GM19328 (cell line): ENCODE measurements around the gene IFT22.
"Not testable (repeated sequence)": the region's sequence is repeated elsewhere in the genome, so short reads cannot be mapped to it uniquely, and the experiment has no call there.

Experiments
- ATAC-seq: cut with Tn5 transposase; IDR thresholded peaks from one replicate; pipeline ENCODE4 v1.9.1; 2021; ENCODE audit warnings: mild to moderate bottlenecking, moderate library complexity; ENCODE audit not compliant: unreplicated experiment

IFT22 gene

DNA sequence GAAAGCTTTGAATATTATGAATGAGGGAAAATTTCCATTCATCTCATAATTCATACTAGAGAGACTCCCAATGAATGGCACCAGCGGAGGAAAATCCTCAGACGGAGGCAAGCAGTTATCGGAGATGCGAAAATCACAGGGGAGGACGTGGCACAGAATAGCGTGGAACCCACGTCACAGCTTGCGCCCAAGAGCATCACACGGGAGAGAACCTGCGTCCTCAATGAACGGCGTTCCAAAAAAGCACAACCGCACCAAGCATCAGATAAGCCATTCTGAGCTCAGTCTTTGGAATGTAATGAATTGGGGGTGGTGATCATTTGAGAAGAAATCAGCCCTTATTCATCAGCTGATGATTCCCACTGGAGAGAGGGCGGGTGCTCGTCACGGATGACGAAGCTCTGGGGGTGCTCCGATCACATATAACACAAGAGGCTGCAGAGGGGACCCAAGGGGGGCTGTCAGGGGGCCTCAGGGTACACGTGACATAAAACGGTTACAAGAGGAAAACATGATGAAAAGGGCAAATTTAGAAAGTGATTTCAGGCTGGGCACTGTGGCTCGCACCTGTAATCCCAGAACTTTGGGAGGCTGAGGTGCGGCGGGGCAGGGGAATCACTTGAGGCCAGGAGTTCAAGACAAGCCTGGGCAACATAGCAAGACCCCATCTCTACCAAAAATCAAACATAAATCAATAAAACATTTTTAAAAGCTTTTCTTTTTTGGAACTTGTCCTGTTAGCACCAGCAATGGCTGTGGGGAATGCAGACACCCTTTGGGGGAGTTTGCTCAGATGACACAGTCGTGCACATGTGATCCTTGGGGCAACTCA, 42.9 kb downstream of the IFT22 start:
- no peak for ATAC-seq

DNA sequence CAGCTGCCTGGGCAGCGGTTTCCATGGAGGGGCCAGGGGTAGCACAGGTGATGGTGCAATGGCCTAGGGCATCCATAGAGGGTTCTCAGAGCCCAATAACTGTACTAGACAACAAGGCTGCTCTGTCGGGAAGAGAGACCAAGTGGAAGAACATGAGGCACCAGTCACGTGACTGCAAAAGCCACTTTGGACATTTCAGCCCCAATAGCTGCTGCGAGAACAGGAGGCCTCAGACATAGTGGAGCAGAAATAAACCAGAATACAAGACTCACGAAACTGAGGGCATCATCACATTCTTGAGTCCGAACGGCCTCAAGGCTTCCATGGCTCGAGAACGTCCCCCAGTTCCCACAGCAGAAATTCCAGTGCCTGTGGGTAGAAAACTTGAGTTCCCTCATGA, 44.5 kb downstream of the IFT22 start:
- ATAC-seq, result no peak

- ATAC-seq, result no peak
Measured at GRCh38 chr7:101273206-101273605, 48.4 kb downstream of the IFT22 start.

DNA sequence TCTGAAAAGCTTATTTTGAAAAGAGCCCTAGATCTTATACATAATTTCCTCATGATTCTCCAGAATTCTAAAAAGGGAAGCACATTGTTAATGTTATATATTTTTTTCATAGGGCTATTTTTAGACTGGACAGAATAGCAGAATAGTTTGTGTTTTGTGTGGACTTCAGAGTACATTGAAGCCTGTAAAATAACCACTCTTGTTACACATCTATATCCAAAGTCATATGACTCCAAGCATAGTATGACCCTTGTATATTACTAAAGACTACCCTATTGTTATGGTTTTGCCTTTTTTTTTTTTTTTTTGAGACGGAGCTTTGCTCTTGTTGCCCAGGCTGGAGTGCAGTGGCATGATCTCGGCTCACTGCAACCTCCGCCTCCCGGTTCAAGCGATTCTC, 50.6 kb downstream of the IFT22 start:
- ATAC-seq, result no peak

DNA sequence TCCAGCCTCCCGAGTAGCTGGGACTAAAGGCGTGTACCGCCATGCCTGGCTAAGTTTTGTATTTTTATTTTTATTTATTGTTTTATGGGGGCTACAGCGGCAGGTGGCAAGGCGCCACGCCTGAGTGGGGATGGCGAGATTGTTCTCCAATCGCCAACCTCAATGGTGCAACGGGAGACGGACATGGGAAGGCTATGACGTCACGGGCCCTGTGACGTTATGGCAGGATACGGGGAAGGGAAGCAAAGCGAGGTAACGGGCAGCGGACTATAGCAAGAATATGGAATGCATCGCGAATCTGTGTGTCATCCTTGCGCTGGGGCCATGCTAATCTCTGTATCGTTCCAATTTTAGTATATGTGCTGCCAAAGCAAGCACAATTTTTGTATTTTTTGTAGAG, 51.9 kb downstream of the IFT22 start:
- ATAC-seq, result no peak

- no peak for ATAC-seq
Measured at GRCh38 chr7:101265622-101266516, 55.7 kb downstream of the IFT22 start.

DNA sequence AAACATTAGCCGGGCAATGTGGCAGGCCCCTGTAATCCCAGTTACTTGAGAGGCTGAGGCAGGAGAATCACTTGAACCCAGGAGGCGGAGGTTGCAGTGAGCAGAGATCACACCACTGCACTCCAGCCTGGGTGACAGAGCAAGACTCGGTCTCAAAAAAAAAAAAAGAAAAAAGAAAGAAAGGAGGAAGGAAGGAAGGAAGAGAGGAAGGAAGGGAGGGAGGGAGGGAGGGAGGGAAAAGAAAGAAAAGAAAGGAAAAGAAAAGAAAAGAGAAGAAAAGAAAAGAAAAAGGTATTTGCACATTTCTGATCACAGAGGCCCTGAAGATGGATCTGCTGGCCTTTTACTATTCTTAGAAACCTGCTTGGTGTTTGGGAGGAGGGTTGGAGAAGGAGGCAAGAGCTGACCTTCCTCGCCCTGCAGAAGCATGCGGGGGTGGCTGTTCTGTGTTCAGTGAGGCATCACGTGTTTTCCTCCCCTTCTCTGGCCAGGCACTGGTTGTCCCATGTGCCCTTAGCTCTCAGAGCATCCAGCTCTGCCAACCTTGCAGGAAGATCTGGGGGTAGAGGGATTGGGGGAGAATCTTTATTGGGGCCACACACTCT, 57.4 kb downstream of the IFT22 start:
- not testable (repeated sequence) for ATAC-seq
